Uterus (tissue), 2 donors: ENCODE data around the gene RAB39A.

Source experiments
- CTCF ChIP-seq, 4 experiments: fragments of 200-600 bp in 2 of 4; fragments of 450-650 bp in 2 of 4; sonication (generic) in 2 of 4; IDR thresholded peaks; one replicate each; pipeline ENCODE4 v1.5.1; 2016 to 2019; ENCODE audit warnings: antibody characterized with exemption in 4 of 4, mild to moderate bottlenecking in 2 of 4, moderate library complexity in 1 of 4
- POLR2A ChIP-seq, 2 donors: fragments of 450-650 bp; IDR thresholded peaks; one replicate each; pipeline ENCODE4 v1.6.1; 2016; ENCODE audit warnings: antibody characterized with exemption in 2 of 2, mild to moderate bottlenecking in 1 of 2, moderate library complexity in 1 of 2

GRCh38 chr11:107969219-107969618 lies 41.0 kb downstream of the RAB39A start:
- TF ChIP-seq CTCF (IDR thresholded peaks at IDR 0.05), result no peak
- no peak for TF ChIP-seq POLR2A (IDR thresholded peaks at IDR 0.05)
